GM18868 (cell line): ENCODE results near the gene PPM1J.

Source experiments
- ATAC-seq: cut with Tn5 transposase; IDR thresholded peaks from one replicate; pipeline ENCODE4 v1.9.1; 2021; ENCODE audit warnings: mild to moderate bottlenecking, moderate library complexity; ENCODE audit not compliant: unreplicated experiment

Gene PPM1J

GRCh38 chr1:112692681-112693080, 22.5 kb downstream of the PPM1J start:
- no peak for ATAC-seq

GRCh38 chr1:112689842-112690237, 25.3 kb downstream of the PPM1J start:
- no peak for ATAC-seq

GRCh38 chr1:112689196-112689841, 25.8 kb downstream of the PPM1J start:
- ATAC-seq, result no peak

GRCh38 chr1:112688781-112689193, 26.3 kb downstream of the PPM1J start:
- no peak for ATAC-seq

GRCh38 chr1:112687785-112688496, 27.2 kb downstream of the PPM1J start:
- ATAC-seq, result no peak

- no peak for ATAC-seq
Measured at GRCh38 chr1:112687361-112687760, 27.8 kb downstream of the PPM1J start.

GRCh38 chr1:112686835-112687234, 28.3 kb downstream of the PPM1J start:
- no peak for ATAC-seq

- no peak for ATAC-seq
Measured at GRCh38 chr1:112686417-112686816, 28.7 kb downstream of the PPM1J start.

- ATAC-seq, result no peak
Measured at GRCh38 chr1:112685913-112686312, 29.2 kb downstream of the PPM1J start.

GRCh38 chr1:112678605-112679004, 36.5 kb downstream of the PPM1J start:
- ATAC-seq, result no peak

- no peak for ATAC-seq
Measured at GRCh38 chr1:112677501-112677900, 37.6 kb downstream of the PPM1J start.

GRCh38 chr1:112676543-112676942, 38.6 kb downstream of the PPM1J start:
- ATAC-seq, result no peak

- ATAC-seq, result no peak
Measured at GRCh38 chr1:112675728-112676381, 39.3 kb downstream of the PPM1J start.

GRCh38 chr1:112674986-112675727, 40.0 kb downstream of the PPM1J start:
- peak; percentile 28 for ATAC-seq

GRCh38 chr1:112674440-112674985, 40.6 kb downstream of the PPM1J start, which contains the start of gene MOV10:
Gene MOV10 (plus strand): TSS chr1:112674659. CDS start chr1:112674913, 254 bp downstream.
- peak; percentile 78 for ATAC-seq

- ATAC-seq, result peak; percentile 7
Measured at GRCh38 chr1:112673592-112674439, 41.3 kb downstream of the PPM1J start.

- no peak for ATAC-seq
Measured at GRCh38 chr1:112672842-112673241, 42.3 kb downstream of the PPM1J start.

- ATAC-seq, result no peak
Measured at GRCh38 chr1:112672009-112672408, 43.1 kb downstream of the PPM1J start.

GRCh38 chr1:112666946-112667345, 48.2 kb downstream of the PPM1J start:
- no peak for ATAC-seq

- ATAC-seq, result no peak
Measured at GRCh38 chr1:112665857-112666256, 49.3 kb downstream of the PPM1J start.
